Neural progenitor cell (in vitro differentiated cells): Measurements from ENCODE around the gene SLC51B. TPM values are rescaled to one million over a fixed set of nuclear protein-coding genes. Genes with fewer than 3 reads are reported as not detected.

Experiments used
- DNase-seq: peaks from one replicate; pipeline ENCODE4 v3.0.0-alpha.2; 2016; ENCODE audit warnings: low spot score
- H2AFZ ChIP-seq: fragments of 200-600 bp; sonication (generic); replicated peaks from 2 replicates; pipeline ENCODE4 v1.6.1; 2016; ENCODE audit warnings: antibody characterized with exemption
- H3F3A ChIP-seq: fragments of 200-600 bp; sonication (generic); 2 replicates; pipeline ENCODE4 v1.6.1; 2016; ENCODE audit warnings: antibody characterized with exemption, low read depth
- H3K27ac ChIP-seq: fragments of 200-600 bp; sonication (generic); 2 replicates; pipeline ENCODE4 v1.5.1; 2016; ENCODE audit warnings: mild to moderate bottlenecking
- H3K27me3 ChIP-seq: fragments of 200-600 bp; sonication (generic); 2 replicates; pipeline ENCODE4 v1.6.1; 2016; ENCODE audit warnings: mild to moderate bottlenecking, moderate library complexity
- H3K36me3 ChIP-seq: fragments of 200-600 bp; sonication (generic); 2 replicates; pipeline ENCODE4 v1.5.1; 2016
- H3K4me1 ChIP-seq: fragments of 200-600 bp; sonication (generic); 2 replicates; pipeline ENCODE4 v1.6.1; 2016; ENCODE audit warnings: mixed run types
- H3K4me2 ChIP-seq: fragments of 200-600 bp; sonication (generic); 2 replicates; pipeline ENCODE4 v1.6.1; 2016
- H3K4me3 ChIP-seq: fragments of 200-600 bp; sonication (generic); 2 replicates; pipeline ENCODE4 v1.5.1; 2016
- H3K79me2 ChIP-seq: fragments of 200-600 bp; sonication (generic); 2 replicates; pipeline ENCODE4 v1.6.1; 2016; ENCODE audit warnings: low read depth
- H3K9ac ChIP-seq: fragments of 200-600 bp; sonication (generic); 2 replicates; pipeline ENCODE4 v1.6.1; 2016
- H3K9me3 ChIP-seq: fragments of 200-600 bp; sonication (generic); 2 replicates; pipeline ENCODE4 v1.5.1; 2016; ENCODE audit warnings: low read depth
- H4K20me1 ChIP-seq: fragments of 200-600 bp; sonication (generic); 2 replicates; pipeline ENCODE4 v1.6.1; 2016; ENCODE audit warnings: low read depth
- H3K27ac Mint-ChIP-seq: 3 replicates; pipeline ENCODE4 v1.8.0; 2021; ENCODE audit warnings: mixed read lengths
- H3K27me3 Mint-ChIP-seq: 2 replicates; pipeline ENCODE4 v1.8.0; 2022; ENCODE audit warnings: low read depth, mild to moderate bottlenecking, inconsistent platforms, moderate library complexity, mixed read lengths; ENCODE audit not compliant: insufficient read depth
- H3K36me3 Mint-ChIP-seq: 3 replicates; pipeline ENCODE4 v1.8.0; 2021; ENCODE audit warnings: mixed read lengths
- H3K4me1 Mint-ChIP-seq: 3 replicates; pipeline ENCODE4 v1.8.0; 2021; ENCODE audit warnings: mixed read lengths
- H3K4me3 Mint-ChIP-seq: 3 replicates; pipeline ENCODE4 v1.8.0; 2021; ENCODE audit warnings: mild to moderate bottlenecking, moderate library complexity, mixed read lengths
- H3K9me3 Mint-ChIP-seq: 3 replicates; pipeline ENCODE4 v1.8.0; 2020; ENCODE audit warnings: mixed read lengths
- EZH2 ChIP-seq: fragments of 200-600 bp; sonication (generic); IDR thresholded peaks from 2 replicates; pipeline ENCODE4 v1.6.1; 2017; ENCODE audit warnings: antibody characterized with exemption, mild to moderate bottlenecking, moderate library complexity
- EZH2phosphoT487 ChIP-seq: fragments of 200-600 bp; sonication (generic); IDR thresholded peaks from 2 replicates; pipeline ENCODE4 v1.6.1; 2017; ENCODE audit warnings: antibody characterized with exemption
- total RNA-seq: library from RNA; depleted of rRNA; stranded (reverse); fragments of >200 nt; gene quantifications from 2 replicates; pipeline ENCODE4 v1.2.3, GENCODE V29; 2015; ENCODE audit warnings: low replicate concordance
- TF ChIP-seq, protein P1 (sequence below): fragments of 200-600 bp; sonication (generic); IDR thresholded peaks from 2 replicates; pipeline ENCODE4 v1.5.1; 2017; ENCODE audit warnings: antibody characterized with exemption, mild to moderate bottlenecking

The SLC51B gene
- total RNA-seq, 1 donor from 2014 or later, result not detected

DNA sequence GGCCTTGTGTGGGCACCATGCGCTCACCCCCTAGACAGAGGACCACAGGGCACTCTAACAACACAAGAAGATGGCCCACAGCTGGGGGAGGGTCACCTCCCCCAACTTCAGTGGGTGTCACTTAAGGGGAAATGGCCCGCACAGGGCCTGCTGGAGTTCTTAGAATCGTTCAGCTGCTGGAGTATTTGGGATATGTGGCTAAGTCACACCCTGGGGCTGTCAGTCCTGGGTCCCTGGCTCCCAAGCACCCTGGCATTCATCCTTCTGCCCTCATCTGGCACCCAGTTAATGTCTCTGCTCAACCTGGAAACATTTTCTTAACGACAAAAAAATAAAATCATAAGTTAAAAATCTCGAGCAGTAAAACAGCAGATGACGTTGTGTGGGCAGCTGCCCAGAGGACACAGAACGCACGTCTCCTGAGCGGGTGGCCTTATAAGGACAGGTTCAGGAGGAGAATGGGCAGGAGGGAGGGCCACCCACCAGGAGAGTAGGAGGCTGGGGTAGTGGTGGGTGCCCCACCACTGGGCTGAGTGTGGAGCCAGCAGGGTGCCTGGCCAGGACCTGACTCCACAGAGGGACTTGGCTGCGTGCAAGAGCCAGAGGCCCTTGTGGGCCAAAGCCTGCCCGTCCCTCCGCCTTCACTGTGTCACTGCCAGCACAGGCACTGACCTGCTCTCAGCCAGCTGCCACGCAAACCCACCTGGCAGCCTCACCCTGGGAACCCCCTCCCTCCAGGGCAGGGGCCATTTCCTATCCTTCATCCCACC, 42.9 kb downstream of the SLC51B start:
- Histone ChIP-seq H3K4me3 (no peak overlapping the region), H4K20me1 (peaks cover 24% of the 10 kb centered on the region), H3K27me3 (peaks cover 34% of the 10 kb centered on the region), H3K79me2 (no peaks in the 10 kb centered on the region), H3K27ac (no peak overlapping the region), H3F3A (peaks cover 32% of the 10 kb centered on the region), H3K9ac (no peak overlapping the region), H3K9me3 (no peaks in the 10 kb centered on the region), H3K4me1 (peaks cover 45% of the 10 kb centered on the region), H3K4me2 (peak overlapping the region; percentile 34), H3K36me3 (no peaks in the 10 kb centered on the region), H2AFZ (no peak overlapping the region)
- Mint-ChIP-seq H3K9me3 (no peaks in the 10 kb centered on the region), H3K27ac (no peak overlapping the region), H3K4me1 (peaks cover 50% of the 10 kb centered on the region), H3K4me3 (no peak overlapping the region), H3K27me3 (peaks cover 11% of the 10 kb centered on the region), H3K36me3 (no peaks in the 10 kb centered on the region)
- TF ChIP-seq EZH2, result no peak
- TF ChIP-seq EZH2phosphoT487, result no peak
- TF ChIP-seq, protein P1, sequence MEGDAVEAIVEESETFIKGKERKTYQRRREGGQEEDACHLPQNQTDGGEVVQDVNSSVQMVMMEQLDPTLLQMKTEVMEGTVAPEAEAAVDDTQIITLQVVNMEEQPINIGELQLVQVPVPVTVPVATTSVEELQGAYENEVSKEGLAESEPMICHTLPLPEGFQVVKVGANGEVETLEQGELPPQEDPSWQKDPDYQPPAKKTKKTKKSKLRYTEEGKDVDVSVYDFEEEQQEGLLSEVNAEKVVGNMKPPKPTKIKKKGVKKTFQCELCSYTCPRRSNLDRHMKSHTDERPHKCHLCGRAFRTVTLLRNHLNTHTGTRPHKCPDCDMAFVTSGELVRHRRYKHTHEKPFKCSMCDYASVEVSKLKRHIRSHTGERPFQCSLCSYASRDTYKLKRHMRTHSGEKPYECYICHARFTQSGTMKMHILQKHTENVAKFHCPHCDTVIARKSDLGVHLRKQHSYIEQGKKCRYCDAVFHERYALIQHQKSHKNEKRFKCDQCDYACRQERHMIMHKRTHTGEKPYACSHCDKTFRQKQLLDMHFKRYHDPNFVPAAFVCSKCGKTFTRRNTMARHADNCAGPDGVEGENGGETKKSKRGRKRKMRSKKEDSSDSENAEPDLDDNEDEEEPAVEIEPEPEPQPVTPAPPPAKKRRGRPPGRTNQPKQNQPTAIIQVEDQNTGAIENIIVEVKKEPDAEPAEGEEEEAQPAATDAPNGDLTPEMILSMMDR, result no peak
- DNase-seq, result no peak

DNA sequence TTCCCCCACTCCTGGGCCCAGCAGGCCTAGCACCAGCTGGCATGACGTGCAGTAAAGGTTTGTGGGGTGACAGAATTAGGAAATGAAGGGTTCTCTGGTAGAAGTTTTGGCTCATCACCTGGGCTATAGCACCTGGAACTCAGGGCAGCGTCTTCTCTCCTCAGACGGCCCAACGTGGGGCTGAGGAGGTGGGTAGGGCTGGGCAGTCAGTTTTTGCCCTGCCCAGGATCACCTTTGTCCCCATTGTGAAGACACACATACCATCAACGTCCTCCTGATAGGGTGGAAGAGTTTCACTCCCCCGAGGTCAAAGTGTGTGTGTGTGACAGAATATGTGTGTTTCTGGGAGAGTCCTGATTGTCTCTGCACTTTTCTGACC, 43.4 kb downstream of the SLC51B start:
- peaks cover 11% of the 10 kb centered on the region for H3K27me3 Mint-ChIP-seq

DNA sequence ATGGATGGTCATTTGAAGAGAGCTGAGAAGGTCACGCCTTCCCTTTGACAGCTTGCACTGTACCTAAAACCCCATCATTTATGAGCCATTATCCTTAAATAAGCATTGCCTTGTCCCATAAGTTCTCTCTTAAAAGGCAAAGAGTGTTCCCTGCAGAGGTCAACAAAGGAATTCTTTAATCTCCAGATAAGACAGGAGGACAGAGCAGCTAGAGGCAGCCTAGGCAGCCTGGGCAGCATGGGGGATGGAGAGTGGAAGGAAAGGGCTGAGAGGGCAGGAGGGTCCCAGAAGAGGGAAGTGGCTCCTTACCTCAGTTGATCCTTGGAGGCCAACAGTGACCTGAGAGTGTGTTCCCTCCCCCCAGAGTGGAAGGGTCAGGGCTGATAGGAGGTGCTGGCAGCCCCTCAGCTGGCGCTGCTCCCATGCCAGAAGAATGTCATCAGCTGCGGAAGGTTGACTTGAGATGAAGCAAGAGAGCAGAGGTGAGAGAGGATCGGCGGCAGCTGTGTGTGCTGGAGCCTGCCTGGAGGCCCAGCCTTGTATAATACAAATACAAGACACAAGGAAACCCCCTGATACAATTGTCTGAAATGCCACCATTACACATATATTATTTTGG, 44.1 kb downstream of the SLC51B start:
- Histone ChIP-seq H3K27ac (no peak overlapping the region), H4K20me1 (peaks cover 12% of the 10 kb centered on the region), H3K9me3 (no peaks in the 10 kb centered on the region), H3K4me2 (peak overlapping the region; percentile 34), H3F3A (peaks cover 19% of the 10 kb centered on the region), H3K27me3 (peaks cover 29% of the 10 kb centered on the region), H3K79me2 (no peaks in the 10 kb centered on the region), H3K4me1 (peaks cover 33% of the 10 kb centered on the region), H2AFZ (no peak overlapping the region), H3K36me3 (no peaks in the 10 kb centered on the region), H3K4me3 (no peak overlapping the region), H3K9ac (no peak overlapping the region)
- TF ChIP-seq, protein P1, result no peak
- TF ChIP-seq EZH2phosphoT487, result peak; percentile 68
- Mint-ChIP-seq H3K27ac (peak overlapping the region; percentile 57), H3K27me3 (peaks cover 9% of the 10 kb centered on the region), H3K9me3 (no peaks in the 10 kb centered on the region), H3K4me3 (no peak overlapping the region), H3K4me1 (peaks cover 43% of the 10 kb centered on the region), H3K36me3 (no peaks in the 10 kb centered on the region)
- DNase-seq, result peak; percentile 49

More for the DNA sequence above, 43.4 kb downstream of the SLC51B start:
- no peak overlapping the region for H3K27ac ChIP-seq
- peaks cover 34% of the 10 kb centered on the region for H3K27me3 ChIP-seq
- Mint-ChIP-seq H3K27ac (no peak overlapping the region), H3K36me3 (no peaks in the 10 kb centered on the region), H3K4me1 (peaks cover 45% of the 10 kb centered on the region), H3K4me3 (no peak overlapping the region), H3K9me3 (no peaks in the 10 kb centered on the region)
- H3K4me2 ChIP-seq, result peak overlapping the region; percentile 34
- H3K36me3 ChIP-seq, result no peaks in the 10 kb centered on the region
- no peak overlapping the region for H3K4me3 ChIP-seq
- H3F3A ChIP-seq, result peaks cover 26% of the 10 kb centered on the region
- H3K9ac ChIP-seq, result no peak overlapping the region
- H3K9me3 ChIP-seq, result no peaks in the 10 kb centered on the region
- H3K4me1 ChIP-seq, result peaks cover 40% of the 10 kb centered on the region
- DNase-seq, result no peak
- H3K79me2 ChIP-seq, result no peaks in the 10 kb centered on the region
- peaks cover 19% of the 10 kb centered on the region for H4K20me1 ChIP-seq
- no peak for TF ChIP-seq EZH2phosphoT487
- TF ChIP-seq, protein P1, result no peak
- TF ChIP-seq EZH2, result no peak
- H2AFZ ChIP-seq, result no peak overlapping the region
